NCI-H187 treated with DMSO at 0.1 percent for 48 hours (cell line): ENCODE results near the gene STYK1.
"Not testable (repeated sequence)": the region's sequence is repeated elsewhere in the genome, so short reads cannot be mapped to it uniquely, and the experiment has no call there.

Experiments used
- DNase-seq: peaks from one replicate; lab custom pipeline; 2025; lab: John Stamatoyannopoulos, UW

Gene STYK1

GRCh38 chr12:10689146-10689545 lies 15.3 kb upstream of the STYK1 start:
- DNase-seq, result no peak

GRCh38 chr12:10688042-10688441 lies 14.2 kb upstream of the STYK1 start:
- no peak for DNase-seq

GRCh38 chr12:10672231-10672868 lies 1.5 kb downstream of the STYK1 start:
- no peak for DNase-seq

- no peak for DNase-seq
These were observed 4.3 kb downstream of the STYK1 start for GRCh38 chr12:10669533-10669932.

GRCh38 chr12:10668526-10668925 lies 5.3 kb downstream of the STYK1 start:
- DNase-seq, result no peak

GRCh38 chr12:10667581-10667980 lies 6.3 kb downstream of the STYK1 start:
- DNase-seq, result no peak

GRCh38 chr12:10664499-10664898 lies 9.4 kb downstream of the STYK1 start:
- DNase-seq, result no peak

- DNase-seq, result no peak
These were observed 10.0 kb downstream of the STYK1 start for GRCh38 chr12:10663869-10664268.

- DNase-seq, result no peak
These were observed 12.5 kb downstream of the STYK1 start for GRCh38 chr12:10661338-10661737.

GRCh38 chr12:10654003-10654402 lies 19.8 kb downstream of the STYK1 start:
- DNase-seq, result no peak

GRCh38 chr12:10652192-10652591 lies 21.7 kb downstream of the STYK1 start:
- DNase-seq, result no peak

GRCh38 chr12:10646576-10646975 lies 27.3 kb downstream of the STYK1 start:
- not testable (repeated sequence) for DNase-seq

GRCh38 chr12:10645910-10646309 lies 27.9 kb downstream of the STYK1 start:
- DNase-seq, result no peak

- no peak for DNase-seq
These were observed 31.9 kb downstream of the STYK1 start for GRCh38 chr12:10641735-10642500.

GRCh38 chr12:10638728-10639127 lies 35.1 kb downstream of the STYK1 start:
- DNase-seq, result no peak

- no peak for DNase-seq
These were observed 37.2 kb downstream of the STYK1 start for GRCh38 chr12:10636611-10637010.

GRCh38 chr12:10636124-10636523 lies 37.7 kb downstream of the STYK1 start:
- DNase-seq, result no peak

- no peak for DNase-seq
These were observed 38.5 kb downstream of the STYK1 start for GRCh38 chr12:10635306-10635705.

- DNase-seq, result no peak
These were observed 39.4 kb downstream of the STYK1 start for GRCh38 chr12:10634427-10634826.

GRCh38 chr12:10633541-10633940 lies 40.3 kb downstream of the STYK1 start:
- no peak for DNase-seq

- DNase-seq, result no peak
These were observed 41.6 kb downstream of the STYK1 start for GRCh38 chr12:10632226-10632625.

GRCh38 chr12:10624605-10625004 lies 49.2 kb downstream of the STYK1 start:
- no peak for DNase-seq

- no peak for DNase-seq
These were observed 50.7 kb downstream of the STYK1 start for GRCh38 chr12:10623131-10623530.

GRCh38 chr12:10621278-10621677 lies 52.6 kb downstream of the STYK1 start:
- DNase-seq, result no peak
